Prostate gland (tissue), 2 donors: Measurements from ENCODE around the gene FBH1.

Experiments
- POLR2A ChIP-seq: fragments of 450-650 bp; IDR thresholded peaks from one replicate; pipeline ENCODE4 v1.6.1; 2016; ENCODE audit warnings: antibody characterized with exemption, mild to moderate bottlenecking
- POLR2AphosphoS5 ChIP-seq: sonication (generic); formaldehyde crosslinking; IDR thresholded peaks from one replicate; pipeline ENCODE4 v1.6.1; 2017; ENCODE audit warnings: antibody characterized with exemption
- TF ChIP-seq, protein P1 (sequence below), 4 experiments: fragments of 200-600 bp in 2 of 4; fragments of 450-650 bp in 2 of 4; sonication (generic) in 2 of 4; IDR thresholded peaks; 1 replicate in 3 of 4; 2 replicates in 1 of 4; pipeline ENCODE4 v1.5.1; 2016 to 2019; ENCODE audit warnings: antibody characterized with exemption in 4 of 4, mild to moderate bottlenecking in 2 of 4, moderate library complexity in 2 of 4

DNA sequence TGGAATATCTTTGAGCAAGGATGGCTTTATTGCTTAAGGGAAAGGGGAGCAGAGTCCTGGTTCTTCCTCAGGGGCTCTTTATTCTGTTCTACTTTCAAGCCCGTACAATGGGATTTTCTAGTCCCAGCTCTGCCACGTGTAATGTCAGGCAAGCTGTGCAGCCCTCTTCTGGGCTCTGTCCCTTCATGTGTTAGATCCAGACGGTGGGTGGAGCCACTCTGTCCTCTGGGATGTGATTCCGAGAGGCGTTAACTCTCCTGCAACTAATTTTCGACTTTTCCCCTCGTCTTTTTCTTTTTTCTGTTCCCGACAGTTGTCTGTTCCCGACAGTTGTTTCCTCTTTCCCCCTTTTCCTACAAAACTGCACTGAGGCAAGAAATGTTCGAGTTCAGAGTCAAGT is 34.8 kb downstream of the FBH1 start:
- TF ChIP-seq POLR2AphosphoS5 = no peak
- TF ChIP-seq, protein P1, sequence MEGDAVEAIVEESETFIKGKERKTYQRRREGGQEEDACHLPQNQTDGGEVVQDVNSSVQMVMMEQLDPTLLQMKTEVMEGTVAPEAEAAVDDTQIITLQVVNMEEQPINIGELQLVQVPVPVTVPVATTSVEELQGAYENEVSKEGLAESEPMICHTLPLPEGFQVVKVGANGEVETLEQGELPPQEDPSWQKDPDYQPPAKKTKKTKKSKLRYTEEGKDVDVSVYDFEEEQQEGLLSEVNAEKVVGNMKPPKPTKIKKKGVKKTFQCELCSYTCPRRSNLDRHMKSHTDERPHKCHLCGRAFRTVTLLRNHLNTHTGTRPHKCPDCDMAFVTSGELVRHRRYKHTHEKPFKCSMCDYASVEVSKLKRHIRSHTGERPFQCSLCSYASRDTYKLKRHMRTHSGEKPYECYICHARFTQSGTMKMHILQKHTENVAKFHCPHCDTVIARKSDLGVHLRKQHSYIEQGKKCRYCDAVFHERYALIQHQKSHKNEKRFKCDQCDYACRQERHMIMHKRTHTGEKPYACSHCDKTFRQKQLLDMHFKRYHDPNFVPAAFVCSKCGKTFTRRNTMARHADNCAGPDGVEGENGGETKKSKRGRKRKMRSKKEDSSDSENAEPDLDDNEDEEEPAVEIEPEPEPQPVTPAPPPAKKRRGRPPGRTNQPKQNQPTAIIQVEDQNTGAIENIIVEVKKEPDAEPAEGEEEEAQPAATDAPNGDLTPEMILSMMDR (IDR thresholded peaks at IDR 0.05) = no peak
- TF ChIP-seq POLR2A = no peak
